HG03196 (cell line): ENCODE measurements around the gene RBPJL.

Experiments used
- ATAC-seq: cut with Tn5 transposase; IDR thresholded peaks from one replicate; pipeline ENCODE4 v1.9.1; 2021; ENCODE audit not compliant: unreplicated experiment

Gene RBPJL

GRCh38 chr20:45306431-45306982, at the start of gene RBPJL:
RBPJL (plus strand) TSS chr20:45306840; CDS start chr20:45306923, 83 bp downstream.
- ATAC-seq, result no peak

- ATAC-seq, result no peak
Measured at GRCh38 chr20:45257161-45257560, 49.5 kb upstream of the RBPJL start.

GRCh38 chr20:45257711-45258110, 48.9 kb upstream of the RBPJL start:
- no peak for ATAC-seq

GRCh38 chr20:45258259-45258658, 48.4 kb upstream of the RBPJL start:
- no peak for ATAC-seq

- no peak for ATAC-seq
Measured at GRCh38 chr20:45258664-45259063, 48.0 kb upstream of the RBPJL start.

- ATAC-seq, result no peak
Measured at GRCh38 chr20:45263556-45264266, 42.9 kb upstream of the RBPJL start.

- ATAC-seq, result no peak
Measured at GRCh38 chr20:45266977-45267376, 39.7 kb upstream of the RBPJL start.

GRCh38 chr20:45268531-45268930, 38.1 kb upstream of the RBPJL start:
- no peak for ATAC-seq

- ATAC-seq, result no peak
Measured at GRCh38 chr20:45269056-45269455, 37.6 kb upstream of the RBPJL start.

- no peak for ATAC-seq
Measured at GRCh38 chr20:45269754-45270270, 36.8 kb upstream of the RBPJL start.

- ATAC-seq, result no peak
Measured at GRCh38 chr20:45275338-45275737, 31.3 kb upstream of the RBPJL start.

- ATAC-seq, result no peak
Measured at GRCh38 chr20:45279992-45280391, 26.6 kb upstream of the RBPJL start.

- ATAC-seq, result no peak
Measured at GRCh38 chr20:45282700-45283550, 23.7 kb upstream of the RBPJL start.

- ATAC-seq, result no peak
Measured at GRCh38 chr20:45283551-45284057, 23.0 kb upstream of the RBPJL start.

- no peak for ATAC-seq
Measured at GRCh38 chr20:45288376-45288775, 18.3 kb upstream of the RBPJL start.

- no peak for ATAC-seq
Measured at GRCh38 chr20:45288860-45289259, 17.8 kb upstream of the RBPJL start.

- no peak for ATAC-seq
Measured at GRCh38 chr20:45289942-45290676, 16.5 kb upstream of the RBPJL start.

GRCh38 chr20:45290677-45291355, 15.8 kb upstream of the RBPJL start:
- ATAC-seq, result no peak

- no peak for ATAC-seq
Measured at GRCh38 chr20:45291526-45291925, 15.1 kb upstream of the RBPJL start.

- no peak for ATAC-seq
Measured at GRCh38 chr20:45292343-45292742, 14.3 kb upstream of the RBPJL start.
